Measurements from ENCODE around the gene WDR64.

Gene WDR64

DNA sequence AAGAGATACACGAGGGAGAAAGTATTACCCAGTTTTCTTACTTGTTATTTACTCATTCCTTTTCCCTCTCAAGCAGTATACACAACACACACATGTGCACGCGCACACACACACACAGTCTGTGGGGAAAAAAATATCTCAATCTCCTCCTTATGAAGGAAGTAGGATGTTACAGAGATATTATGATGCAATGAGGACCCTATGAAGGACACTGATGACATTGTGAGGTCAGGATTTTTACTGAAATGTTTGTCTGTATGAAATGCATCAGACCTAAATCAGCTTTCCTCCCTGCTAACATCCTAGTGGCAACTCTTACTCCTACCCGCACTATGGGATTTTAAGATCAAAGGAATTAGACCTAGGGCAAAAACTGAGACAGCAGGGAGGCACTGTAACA, at the start of gene WDR64:
WDR64 (plus strand) TSS at position 270 of the 400 bp plus-strand sequence. CDS start 204 bp downstream, outside the sequence.
- DNase-seq (ENCODE audit: low read depth in 2 of 2) = no peak

- DNase-seq (ENCODE audit: low read depth in 2 of 2) = no peak
Observed at GRCh38 chr1:241603731-241604245, 48.3 kb upstream of the WDR64 start.

- DNase-seq (ENCODE audit: low read depth in 2 of 2) = no peak
Observed at GRCh38 chr1:241605146-241605805, 46.8 kb upstream of the WDR64 start.

DNA sequence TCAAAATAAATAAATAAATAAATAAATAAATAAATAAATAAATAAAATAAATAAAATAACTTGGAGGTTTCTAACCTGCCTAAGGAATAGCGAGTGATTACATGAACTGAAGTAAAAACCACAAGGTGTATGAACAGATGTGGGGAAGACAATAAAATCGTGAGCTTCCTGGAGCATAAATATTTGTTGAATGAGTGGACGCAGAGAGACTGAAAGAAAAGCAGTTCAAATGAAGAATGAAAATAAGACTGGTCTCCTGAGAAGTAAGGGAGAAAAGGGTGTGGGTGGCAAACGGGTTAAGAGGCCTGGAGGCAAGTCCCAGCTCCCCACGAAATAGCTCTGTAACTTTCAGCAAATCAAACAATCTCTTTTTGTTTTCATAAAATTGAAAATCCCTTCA, 45.5 kb upstream of the WDR64 start:
- DNase-seq (ENCODE audit: low read depth in 2 of 2) = no peak

- no peak for DNase-seq (ENCODE audit: low read depth in 2 of 2)
Observed at GRCh38 chr1:241607497-241607896, 44.6 kb upstream of the WDR64 start.

GRCh38 chr1:241608379-241609033, 43.6 kb upstream of the WDR64 start:
- no peak for DNase-seq (ENCODE audit: low read depth in 2 of 2)

DNA sequence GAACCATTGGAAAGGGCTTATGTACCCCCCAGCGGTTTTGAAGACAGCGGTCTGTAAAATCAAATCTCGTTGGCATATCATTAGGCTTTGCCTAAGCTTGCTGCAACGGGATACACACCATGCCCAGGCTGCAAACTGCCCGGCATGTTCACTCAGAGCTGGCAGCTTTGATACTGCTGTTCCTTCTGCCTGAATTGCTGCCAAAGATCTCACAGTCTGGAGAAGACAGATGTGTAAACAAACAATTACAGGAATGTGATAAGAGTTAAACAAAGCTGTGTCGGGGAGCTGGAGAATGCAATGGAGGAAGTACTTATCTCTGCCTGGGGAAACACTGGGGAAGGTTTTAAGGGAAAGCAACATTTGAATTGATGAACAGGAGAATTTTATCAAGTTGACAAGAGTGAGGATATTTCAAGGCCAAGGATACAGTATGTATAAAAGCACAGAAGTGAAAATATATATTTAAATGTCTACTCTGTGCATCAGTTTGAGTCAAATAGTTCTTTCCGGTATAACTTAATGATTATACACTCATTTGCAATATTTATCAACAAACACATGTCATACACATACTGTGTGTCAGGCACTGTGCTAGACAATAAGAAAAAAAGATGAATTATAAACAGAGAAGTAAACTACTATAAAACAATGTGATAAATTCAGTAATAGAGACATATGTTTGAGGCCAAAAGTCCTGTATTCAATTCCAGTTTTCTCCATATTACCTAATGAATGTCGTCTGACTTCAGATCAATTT, 41.8 kb upstream of the WDR64 start:
- DNase-seq (ENCODE audit: low read depth in 2 of 2) = no peak

- DNase-seq (ENCODE audit: low read depth in 2 of 2) = peak; percentile 44 to 50
Observed at GRCh38 chr1:241611063-241611462, 41.0 kb upstream of the WDR64 start.

DNA sequence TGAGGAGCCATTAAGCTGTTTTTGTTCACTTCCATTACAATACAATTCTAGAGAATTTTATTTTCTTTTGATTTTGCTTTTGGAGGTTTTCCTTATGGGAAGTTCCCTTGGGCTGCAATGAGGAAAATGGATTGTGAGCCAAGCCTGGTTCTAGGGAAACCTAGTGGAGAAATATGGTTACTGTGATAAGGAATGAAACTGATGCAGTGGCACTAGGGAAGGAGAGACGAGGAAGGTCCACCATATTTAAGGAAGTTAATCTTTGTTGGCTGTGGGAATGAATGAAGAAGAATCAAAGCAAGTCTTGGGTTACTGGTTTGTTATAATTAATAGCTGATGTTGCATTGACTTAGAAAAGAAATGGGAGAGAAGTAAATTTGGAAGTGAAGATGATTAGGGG, 40.3 kb upstream of the WDR64 start:
- no peak for DNase-seq (ENCODE audit: low read depth in 2 of 2)

DNA sequence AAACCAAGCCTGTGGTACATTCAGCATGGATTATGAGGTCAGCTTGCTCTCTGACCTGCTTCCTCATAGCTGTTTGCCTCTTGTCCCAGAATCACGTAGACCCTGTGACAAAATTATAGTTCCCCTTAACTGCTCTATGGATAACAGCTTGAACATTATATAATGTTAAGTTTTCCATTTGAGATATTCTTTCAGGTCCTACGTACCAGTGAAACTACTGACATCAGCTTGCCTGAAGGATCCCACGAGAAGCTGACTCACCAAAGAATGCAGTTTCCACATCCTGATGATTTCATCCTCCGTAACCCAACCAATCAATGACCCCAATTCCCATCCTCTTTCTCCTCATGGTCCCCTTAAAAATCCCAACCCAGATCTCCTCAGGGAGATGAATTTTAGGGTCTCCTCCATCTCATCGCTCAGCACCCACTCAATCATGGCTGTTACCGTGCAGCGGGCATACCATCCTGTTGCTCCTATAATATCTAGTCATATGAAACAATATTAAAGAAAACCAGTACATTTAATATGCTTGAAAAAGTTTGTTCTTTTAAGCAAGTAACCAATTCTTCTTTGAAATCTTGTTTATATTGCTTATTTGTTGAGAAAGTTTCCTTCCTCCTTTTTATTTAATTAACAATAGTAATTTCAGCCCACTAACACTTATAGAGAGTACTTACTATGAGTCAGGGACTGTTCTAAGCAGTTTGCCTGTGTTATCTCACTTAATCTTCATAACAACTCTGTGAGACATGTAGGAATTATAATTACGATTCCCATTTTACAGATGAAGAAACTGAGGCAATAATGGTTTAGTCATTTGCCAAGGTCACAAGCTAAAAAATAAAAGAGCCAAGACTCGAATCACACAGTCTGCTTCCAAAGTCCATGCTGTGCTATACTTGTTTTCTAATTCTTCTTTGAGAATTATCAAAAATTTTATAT, 39.3 kb upstream of the WDR64 start:
- DNase-seq (ENCODE audit: low read depth in 2 of 2) = peak; percentile 68 to 72

DNA sequence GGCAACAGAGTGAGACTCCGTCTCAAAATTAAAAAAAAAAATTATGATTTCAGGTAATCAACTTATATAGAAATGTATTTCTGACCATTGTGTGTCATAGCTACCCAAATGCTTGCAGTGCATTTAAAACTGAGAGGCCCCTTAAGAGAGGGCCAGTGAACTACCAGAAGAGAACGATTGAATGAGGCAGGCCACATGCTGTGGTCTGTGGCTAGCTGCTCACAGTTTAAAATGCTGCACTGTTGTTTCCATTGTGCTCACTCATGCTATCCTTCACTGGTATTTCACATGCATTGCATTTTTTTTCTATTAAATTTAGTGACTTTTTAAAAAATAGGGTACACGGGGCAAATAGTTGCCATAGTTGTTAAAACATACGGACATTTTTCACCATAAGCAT, 37.9 kb upstream of the WDR64 start:
- DNase-seq (ENCODE audit: low read depth in 2 of 2) = no peak

GRCh38 chr1:241614572-241614971, 37.5 kb upstream of the WDR64 start:
- DNase-seq (ENCODE audit: low read depth in 2 of 2) = no peak

- DNase-seq (ENCODE audit: low read depth in 2 of 2) = no peak
Observed at GRCh38 chr1:241615043-241615974, 36.8 kb upstream of the WDR64 start.

GRCh38 chr1:241617426-241617825, 34.7 kb upstream of the WDR64 start:
- no peak for DNase-seq (ENCODE audit: low read depth in 2 of 2)

DNA sequence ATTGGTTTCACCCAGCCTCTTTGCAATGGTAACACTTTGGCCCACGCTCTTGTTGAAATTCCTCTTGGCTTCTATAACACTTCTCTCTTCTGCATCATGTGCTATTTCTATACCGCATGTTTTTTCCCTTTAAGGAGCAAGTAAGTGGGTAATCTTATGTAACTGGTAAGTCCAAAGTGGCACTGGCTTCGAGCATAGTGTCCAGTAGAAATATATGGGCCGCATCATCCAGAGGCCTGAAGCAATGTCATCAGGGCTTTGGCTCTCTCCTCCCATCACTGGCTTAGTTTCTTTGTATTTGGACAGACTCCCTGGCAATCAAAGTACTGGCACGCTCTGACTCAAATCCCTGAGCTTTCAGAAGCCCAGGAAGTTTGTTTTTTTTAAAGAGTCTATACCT, 29.4 kb upstream of the WDR64 start:
- DNase-seq (ENCODE audit: low read depth in 2 of 2) = no peak

DNA sequence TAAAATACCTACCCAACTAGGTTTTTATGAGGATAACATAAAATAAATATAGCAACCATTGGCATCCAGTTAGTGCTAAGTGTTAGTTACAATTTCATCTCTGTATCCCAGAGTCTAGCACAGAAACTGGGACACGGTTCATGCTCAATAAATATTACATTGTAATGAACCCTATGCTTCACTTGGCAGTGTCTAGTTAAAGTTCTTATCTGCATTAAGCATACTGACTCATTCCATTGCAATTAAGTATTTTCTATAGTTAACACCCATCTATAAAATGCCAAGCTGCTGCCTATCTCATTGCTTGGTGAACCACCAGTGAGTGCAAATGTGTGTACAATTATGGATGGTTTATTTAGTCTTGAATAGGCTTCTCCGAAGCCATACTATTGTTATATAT, 27.1 kb upstream of the WDR64 start:
- DNase-seq (ENCODE audit: low read depth in 2 of 2) = no peak

GRCh38 chr1:241627453-241628259, 24.4 kb upstream of the WDR64 start:
- peak; percentile 41 to 42 for DNase-seq (ENCODE audit: low read depth in 2 of 2)

- DNase-seq (ENCODE audit: low read depth in 2 of 2) = no peak
Observed at GRCh38 chr1:241630005-241630404, 22.1 kb upstream of the WDR64 start.

DNA sequence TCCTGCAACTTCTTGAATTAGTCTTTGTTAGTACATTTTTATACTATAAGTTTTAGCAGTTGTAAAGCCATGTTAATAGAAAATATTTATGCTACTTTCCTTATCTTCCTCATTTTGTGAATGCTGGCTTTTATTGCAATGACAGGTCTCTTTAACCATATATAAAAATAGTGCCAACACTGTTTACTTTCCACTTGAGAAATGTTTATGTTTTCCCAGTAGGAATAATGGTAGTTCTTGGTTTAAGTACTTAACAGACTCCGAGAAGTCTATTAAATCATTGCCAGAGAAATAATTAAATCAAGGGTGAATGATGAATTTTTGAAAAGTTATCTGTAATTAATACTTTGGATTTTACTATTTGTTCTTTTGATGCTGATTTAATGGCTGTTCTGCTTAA, 21.6 kb upstream of the WDR64 start:
- DNase-seq (ENCODE audit: low read depth in 2 of 2) = no peak

DNA sequence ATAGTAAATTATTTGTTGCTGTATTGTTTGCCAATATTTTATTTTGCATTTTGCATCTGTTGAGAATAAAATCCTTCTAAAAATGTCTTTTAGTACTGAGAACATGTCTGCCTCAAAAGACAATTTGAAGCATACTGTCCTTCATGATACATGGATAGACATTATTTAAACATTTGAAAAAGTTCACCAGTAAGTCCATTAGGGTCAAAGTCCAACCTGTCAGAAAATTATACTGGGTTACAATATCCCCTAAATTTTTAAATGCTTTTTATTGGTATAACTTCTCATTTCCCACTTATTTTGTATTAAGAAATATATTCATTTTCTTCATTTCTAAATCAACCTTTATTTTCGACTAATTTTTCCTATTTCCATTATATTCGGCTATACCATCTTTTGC, 21.2 kb upstream of the WDR64 start:
- DNase-seq (ENCODE audit: low read depth in 2 of 2) = no peak
